Measurements from ENCODE around the gene PPP5C.

DNA sequence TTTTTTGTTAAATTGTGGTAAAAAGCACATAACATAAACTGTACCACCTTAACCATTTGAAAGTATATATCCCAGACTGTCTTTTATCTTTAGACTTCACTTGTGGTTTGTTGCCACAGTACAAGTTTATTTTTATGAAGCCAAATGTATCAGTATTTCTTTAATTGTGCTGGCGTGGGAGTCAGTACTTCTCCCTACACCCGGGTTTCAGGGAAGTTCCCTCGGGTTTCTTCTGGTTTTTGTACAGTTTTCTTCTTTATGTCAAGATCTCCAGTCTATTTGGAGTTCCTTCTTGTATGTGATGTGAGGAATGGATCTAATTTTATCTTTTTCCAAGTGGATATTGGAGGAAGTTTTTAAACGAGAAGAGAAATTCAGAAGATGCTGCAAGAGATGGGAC, 46.0 kb downstream of the PPP5C start:
- no peak for TF ChIP-seq EZH2 (IDR thresholded peaks at IDR 0.05; ENCODE audit: borderline replicate concordance, low read depth, low read length, severe bottlenecking)
- TF ChIP-seq, protein P1, sequence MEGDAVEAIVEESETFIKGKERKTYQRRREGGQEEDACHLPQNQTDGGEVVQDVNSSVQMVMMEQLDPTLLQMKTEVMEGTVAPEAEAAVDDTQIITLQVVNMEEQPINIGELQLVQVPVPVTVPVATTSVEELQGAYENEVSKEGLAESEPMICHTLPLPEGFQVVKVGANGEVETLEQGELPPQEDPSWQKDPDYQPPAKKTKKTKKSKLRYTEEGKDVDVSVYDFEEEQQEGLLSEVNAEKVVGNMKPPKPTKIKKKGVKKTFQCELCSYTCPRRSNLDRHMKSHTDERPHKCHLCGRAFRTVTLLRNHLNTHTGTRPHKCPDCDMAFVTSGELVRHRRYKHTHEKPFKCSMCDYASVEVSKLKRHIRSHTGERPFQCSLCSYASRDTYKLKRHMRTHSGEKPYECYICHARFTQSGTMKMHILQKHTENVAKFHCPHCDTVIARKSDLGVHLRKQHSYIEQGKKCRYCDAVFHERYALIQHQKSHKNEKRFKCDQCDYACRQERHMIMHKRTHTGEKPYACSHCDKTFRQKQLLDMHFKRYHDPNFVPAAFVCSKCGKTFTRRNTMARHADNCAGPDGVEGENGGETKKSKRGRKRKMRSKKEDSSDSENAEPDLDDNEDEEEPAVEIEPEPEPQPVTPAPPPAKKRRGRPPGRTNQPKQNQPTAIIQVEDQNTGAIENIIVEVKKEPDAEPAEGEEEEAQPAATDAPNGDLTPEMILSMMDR (IDR thresholded peaks at IDR 0.05; ENCODE audit: borderline replicate concordance, extremely low read depth, low read length, poor library complexity, severe bottlenecking), result no peak
